ENCODE data around the gene DTNA. TPM values are rescaled to one million over a fixed set of nuclear protein-coding genes. Genes with fewer than 3 reads are reported as not detected.
"Not testable (repeated sequence)": the region's sequence is repeated elsewhere in the genome, so short reads cannot be mapped to it uniquely, and the experiment has no call there.

DTNA gene
- total RNA-seq, 6 experiments from 2014 or later, result 0.58 to 1.2 (median 0.98) TPM

DNA sequence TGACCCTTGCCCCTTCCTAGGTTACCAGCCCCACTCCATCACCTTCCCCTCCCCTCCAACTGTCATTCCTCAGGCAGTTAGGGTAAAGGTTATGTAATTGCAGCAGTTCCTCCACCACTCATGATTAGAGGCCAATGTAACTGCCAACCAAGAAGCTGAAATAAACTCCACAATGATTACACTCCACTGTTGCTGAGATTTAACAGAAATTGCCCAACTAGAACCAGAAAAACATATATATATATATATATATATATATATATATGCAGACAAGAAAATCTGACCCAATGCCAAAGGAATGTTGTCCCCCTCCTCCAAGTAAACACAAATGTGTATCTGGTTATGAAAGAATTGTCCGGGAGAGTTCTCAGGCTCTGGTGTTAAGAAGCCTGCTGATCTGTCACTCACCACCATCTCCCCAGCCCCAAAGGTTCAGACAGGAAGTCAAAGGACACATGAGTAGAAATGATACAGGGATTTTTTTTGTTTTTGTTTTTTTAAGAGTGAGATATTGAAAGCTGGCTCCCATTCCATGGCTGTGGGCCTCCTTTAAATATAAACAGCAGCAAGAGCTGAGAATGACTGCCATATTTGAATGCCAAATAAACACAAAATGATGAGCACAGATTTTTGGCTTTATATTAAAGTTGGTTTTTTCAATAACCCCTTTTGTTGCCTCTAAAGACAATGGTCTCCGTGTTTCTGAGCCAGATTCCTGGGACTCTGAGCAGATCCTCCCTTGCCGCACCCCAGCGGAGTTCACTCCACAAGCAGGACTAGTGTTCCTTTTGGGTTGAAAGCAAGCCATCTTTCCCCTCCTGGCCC is 204.0 kb downstream of the DTNA start:
- peaks cover 2% of the 10 kb centered on the region for H3K27me3 Mint-ChIP-seq (ENCODE audit: insufficient read depth)

DNA sequence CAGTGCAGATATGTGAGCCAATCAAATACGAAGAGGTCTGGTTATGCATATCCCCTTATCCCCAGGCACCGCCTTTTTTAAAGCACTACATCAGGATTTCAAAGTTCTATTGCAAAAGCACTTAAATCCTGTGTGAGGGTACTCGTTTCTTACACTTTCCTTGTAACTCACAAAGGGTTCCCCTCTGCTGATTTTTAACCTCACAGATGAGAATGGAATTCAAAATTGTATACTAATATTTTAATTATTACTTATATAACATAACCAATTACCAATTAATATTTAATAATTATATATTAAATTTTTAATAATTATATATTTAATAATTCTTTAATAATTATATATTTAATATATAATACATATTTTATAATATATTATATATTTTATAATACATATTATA is 204.9 kb downstream of the DTNA start:
- no peaks in the 10 kb centered on the region for H3K36me3 Mint-ChIP-seq (ENCODE audit: low read depth)
- TF ChIP-seq, protein P1, sequence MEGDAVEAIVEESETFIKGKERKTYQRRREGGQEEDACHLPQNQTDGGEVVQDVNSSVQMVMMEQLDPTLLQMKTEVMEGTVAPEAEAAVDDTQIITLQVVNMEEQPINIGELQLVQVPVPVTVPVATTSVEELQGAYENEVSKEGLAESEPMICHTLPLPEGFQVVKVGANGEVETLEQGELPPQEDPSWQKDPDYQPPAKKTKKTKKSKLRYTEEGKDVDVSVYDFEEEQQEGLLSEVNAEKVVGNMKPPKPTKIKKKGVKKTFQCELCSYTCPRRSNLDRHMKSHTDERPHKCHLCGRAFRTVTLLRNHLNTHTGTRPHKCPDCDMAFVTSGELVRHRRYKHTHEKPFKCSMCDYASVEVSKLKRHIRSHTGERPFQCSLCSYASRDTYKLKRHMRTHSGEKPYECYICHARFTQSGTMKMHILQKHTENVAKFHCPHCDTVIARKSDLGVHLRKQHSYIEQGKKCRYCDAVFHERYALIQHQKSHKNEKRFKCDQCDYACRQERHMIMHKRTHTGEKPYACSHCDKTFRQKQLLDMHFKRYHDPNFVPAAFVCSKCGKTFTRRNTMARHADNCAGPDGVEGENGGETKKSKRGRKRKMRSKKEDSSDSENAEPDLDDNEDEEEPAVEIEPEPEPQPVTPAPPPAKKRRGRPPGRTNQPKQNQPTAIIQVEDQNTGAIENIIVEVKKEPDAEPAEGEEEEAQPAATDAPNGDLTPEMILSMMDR (IDR thresholded peaks at IDR 0.05), result no peak
- no peak for DNase-seq
- H3K27ac Mint-ChIP-seq, result no peak overlapping the region
- H3K27me3 Mint-ChIP-seq (ENCODE audit: insufficient read depth), result peaks cover 2% of the 10 kb centered on the region
- H3K4me1 Mint-ChIP-seq (ENCODE audit: low read depth), result peaks cover 24% of the 10 kb centered on the region; the same call in 1 of the 2 replicates
- H3K4me3 Mint-ChIP-seq, result no peak overlapping the region
- H3K9me3 Mint-ChIP-seq, result no peaks in the 10 kb centered on the region; the same call in 1 of the 2 replicates

More for the DNA sequence above, 204.0 kb downstream of the DTNA start:
- Mint-ChIP-seq H3K9me3 (no peaks in the 10 kb centered on the region; the same call in 1 of the 2 replicates), H3K4me3 (no peak overlapping the region), H3K4me1 (ENCODE audit: low read depth) (peaks cover 24% of the 10 kb centered on the region; the same call in 1 of the 2 replicates), H3K36me3 (ENCODE audit: low read depth) (no peaks in the 10 kb centered on the region), H3K27ac (no peak overlapping the region)
- TF ChIP-seq, protein P1 (IDR thresholded peaks at IDR 0.05), result no peak
- DNase-seq, result no peak

DNA sequence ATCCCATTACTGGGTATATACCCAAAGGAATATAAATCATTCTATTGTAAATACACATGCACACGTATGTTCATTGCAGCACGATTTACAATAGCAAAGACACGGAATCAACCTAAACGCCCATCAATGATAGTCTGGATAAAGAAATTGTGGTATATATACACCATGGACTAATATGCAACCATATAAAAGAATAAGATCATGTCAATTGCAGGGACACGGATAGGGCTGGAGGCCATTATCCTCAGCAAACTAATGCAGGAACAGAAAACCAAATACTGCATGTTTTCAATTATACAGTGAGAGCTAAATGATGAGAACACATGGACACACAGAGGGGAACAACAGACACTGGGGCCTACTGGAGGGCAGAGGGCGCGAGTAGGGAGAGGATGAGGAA is 206.4 kb downstream of the DTNA start:
- not testable (repeated sequence) for H3K27ac Mint-ChIP-seq; H3K4me3 Mint-ChIP-seq; H3K9me3 Mint-ChIP-seq; DNase-seq; H3K36me3 Mint-ChIP-seq (ENCODE audit: low read depth); H3K27me3 Mint-ChIP-seq (ENCODE audit: insufficient read depth)
- peaks cover 22% of the 10 kb centered on the region; the same call in 1 of the 2 replicates for H3K4me1 Mint-ChIP-seq (ENCODE audit: low read depth)

DNA sequence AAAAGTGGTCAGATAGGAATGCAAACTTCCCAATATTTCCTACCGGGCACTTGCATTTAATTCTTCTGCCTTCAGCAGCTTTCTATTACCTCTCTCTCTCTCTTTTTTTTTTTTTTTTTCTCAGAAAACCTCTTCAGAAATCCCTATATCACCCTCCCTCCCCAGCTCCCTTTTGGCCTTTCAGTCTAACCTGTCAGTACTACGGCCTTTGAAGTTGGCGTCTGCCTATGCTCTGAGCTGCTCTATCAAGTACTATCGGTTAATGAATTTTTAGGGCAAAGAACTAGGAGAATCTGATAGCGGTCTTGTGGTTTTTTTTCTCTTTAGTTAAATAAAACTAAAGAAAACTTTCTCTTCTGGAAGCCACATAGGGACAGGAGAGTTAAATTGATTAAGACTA is 208.8 kb downstream of the DTNA start:
- H3K9me3 Mint-ChIP-seq, result no peaks in the 10 kb centered on the region; the same call in 1 of the 2 replicates
- no peaks in the 10 kb centered on the region for H3K36me3 Mint-ChIP-seq (ENCODE audit: low read depth)
- H3K4me3 Mint-ChIP-seq, result no peak overlapping the region
- TF ChIP-seq, protein P1 (IDR thresholded peaks at IDR 0.05), result no peak
- H3K27ac Mint-ChIP-seq, result no peak overlapping the region
- DNase-seq, result no peak
- H3K27me3 Mint-ChIP-seq (ENCODE audit: insufficient read depth), result peaks cover 2% of the 10 kb centered on the region; the same call in 1 of the 2 replicates
- H3K4me1 Mint-ChIP-seq (ENCODE audit: low read depth), result peaks cover 5% of the 10 kb centered on the region; the same call in 1 of the 2 replicates

DNA sequence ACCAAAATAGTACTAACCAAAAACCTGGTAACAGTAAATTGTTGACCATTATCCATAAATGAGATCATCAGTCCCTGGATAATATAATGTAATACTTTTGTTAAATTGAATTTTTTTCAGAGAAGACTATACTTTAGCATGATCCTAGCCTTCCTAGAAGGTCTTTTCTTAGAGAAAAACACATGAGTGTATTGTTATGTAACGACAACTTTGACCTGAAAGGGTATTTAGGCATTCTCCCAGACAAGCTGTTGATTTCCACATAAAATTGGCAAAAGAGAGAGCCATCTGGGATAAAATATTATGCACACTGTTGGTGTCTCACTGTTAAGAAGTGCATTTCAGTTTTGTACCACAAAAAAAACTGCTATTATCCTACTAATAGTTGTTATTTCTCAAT is 211.1 kb downstream of the DTNA start:
- Mint-ChIP-seq H3K4me1 (ENCODE audit: low read depth) (no peaks in the 10 kb centered on the region), H3K36me3 (ENCODE audit: low read depth) (no peaks in the 10 kb centered on the region), H3K27ac (no peak overlapping the region), H3K27me3 (ENCODE audit: insufficient read depth) (peaks cover 2% of the 10 kb centered on the region; the same call in 1 of the 2 replicates), H3K4me3 (no peak overlapping the region), H3K9me3 (no peaks in the 10 kb centered on the region; the same call in 1 of the 2 replicates)
- TF ChIP-seq, protein P1 (IDR thresholded peaks at IDR 0.05), result no peak
- no peak for DNase-seq

DNA sequence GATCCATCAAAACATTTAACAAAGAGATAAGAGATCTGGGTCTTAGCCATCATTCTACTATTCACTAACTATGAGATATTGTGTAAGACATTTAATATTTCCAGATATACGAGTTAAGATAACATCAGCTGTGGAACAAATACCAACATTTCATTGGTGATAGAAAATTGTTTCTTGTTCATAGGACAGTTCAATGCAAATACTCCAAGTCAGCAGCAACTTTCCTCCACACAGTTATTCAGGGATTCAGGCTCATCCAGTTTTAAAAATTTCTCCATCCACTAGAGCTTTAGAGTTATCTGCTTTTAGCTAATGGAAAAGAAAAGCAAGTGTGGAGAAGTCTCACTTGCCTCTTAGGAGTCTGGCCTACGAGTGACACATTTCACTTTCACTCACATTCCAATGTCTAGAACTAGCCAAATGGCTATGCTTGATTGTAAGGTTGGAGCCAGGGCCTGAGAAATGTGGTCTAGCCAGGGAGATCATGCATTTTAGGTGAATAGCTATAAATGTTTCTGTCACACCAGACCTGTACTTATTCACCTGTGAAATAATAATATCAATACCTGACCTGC is 211.8 kb downstream of the DTNA start:
- H3K27ac Mint-ChIP-seq, result no peak overlapping the region
- TF ChIP-seq, protein P1 (IDR thresholded peaks at IDR 0.05), result no peak
- H3K9me3 Mint-ChIP-seq, result no peaks in the 10 kb centered on the region; the same call in 1 of the 2 replicates
- no peak overlapping the region for H3K4me3 Mint-ChIP-seq
- DNase-seq, result no peak
- peaks cover 2% of the 10 kb centered on the region; the same call in 1 of the 2 replicates for H3K27me3 Mint-ChIP-seq (ENCODE audit: insufficient read depth)
- H3K36me3 Mint-ChIP-seq (ENCODE audit: low read depth), result no peaks in the 10 kb centered on the region
- no peaks in the 10 kb centered on the region for H3K4me1 Mint-ChIP-seq (ENCODE audit: low read depth)

DNA sequence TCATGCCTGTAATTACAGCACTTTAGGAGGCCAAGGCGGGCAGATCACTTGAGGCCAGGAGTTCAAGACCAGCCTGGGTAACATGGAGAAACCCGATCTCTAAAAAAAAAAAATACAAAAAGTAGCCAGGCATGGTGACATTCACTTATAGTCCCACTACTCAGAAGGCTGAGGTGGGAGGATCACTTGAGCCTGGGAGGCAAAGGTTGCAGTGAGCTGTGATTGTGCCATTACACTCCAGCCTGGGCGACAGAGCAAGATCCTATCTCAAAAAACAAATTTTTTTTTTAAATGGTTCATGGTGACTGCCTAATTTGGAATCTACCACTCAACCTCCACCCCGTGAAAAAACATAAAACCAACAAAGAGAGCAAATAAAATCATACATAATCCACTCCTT is 212.5 kb downstream of the DTNA start:
- not testable (repeated sequence) for H3K4me3 Mint-ChIP-seq; H3K27me3 Mint-ChIP-seq (ENCODE audit: insufficient read depth); H3K27ac Mint-ChIP-seq; H3K36me3 Mint-ChIP-seq (ENCODE audit: low read depth); H3K4me1 Mint-ChIP-seq (ENCODE audit: low read depth); DNase-seq; H3K9me3 Mint-ChIP-seq

Data from HFFc6 (cell line).